Astrocyte of the spinal cord (primary cell): ENCODE results near the gene CTSS.

Experiments
- DNase-seq: peaks from one replicate; pipeline ENCODE4 v3.0.0; 2011; ENCODE audit warnings: low read depth, low spot score
- H3K4me3 ChIP-seq: 2 replicates; pipeline ENCODE4 v1.5.1; 2011; ENCODE audit warnings: low read depth, mild to moderate bottlenecking, low read length, moderate library complexity
- in situ Hi-C: cut with HindIII; loops from 2 replicates; pipeline ENCODE4 v1.10.0; 2017; ENCODE audit warnings: low sequenced_read_pairs
- TF ChIP-seq, protein P1 (sequence below): IDR thresholded peaks from 2 replicates; pipeline ENCODE4 v1.5.1; 2012; ENCODE audit warnings: low read depth, mild to moderate bottlenecking, low read length, inconsistent platforms

The CTSS gene

DNA sequence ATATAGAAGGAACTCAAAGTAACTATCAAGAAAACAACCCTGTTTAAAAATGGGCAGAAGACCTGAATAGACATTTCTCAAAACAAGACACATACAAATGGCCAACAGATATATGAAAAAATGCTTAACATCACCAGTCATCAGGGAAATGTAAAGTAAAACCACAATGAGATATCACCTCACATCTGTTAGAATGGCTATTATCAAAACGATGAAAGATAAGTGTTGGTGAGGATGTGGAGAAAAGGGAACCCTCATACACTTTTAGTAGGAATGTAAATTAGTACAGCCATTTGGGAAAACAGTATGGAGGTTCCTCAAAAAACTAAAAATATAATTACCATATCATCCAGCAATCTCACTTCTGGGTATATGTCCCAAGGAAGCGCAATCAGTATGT is 3.0 kb downstream of the CTSS start:
- TF ChIP-seq, protein P1, sequence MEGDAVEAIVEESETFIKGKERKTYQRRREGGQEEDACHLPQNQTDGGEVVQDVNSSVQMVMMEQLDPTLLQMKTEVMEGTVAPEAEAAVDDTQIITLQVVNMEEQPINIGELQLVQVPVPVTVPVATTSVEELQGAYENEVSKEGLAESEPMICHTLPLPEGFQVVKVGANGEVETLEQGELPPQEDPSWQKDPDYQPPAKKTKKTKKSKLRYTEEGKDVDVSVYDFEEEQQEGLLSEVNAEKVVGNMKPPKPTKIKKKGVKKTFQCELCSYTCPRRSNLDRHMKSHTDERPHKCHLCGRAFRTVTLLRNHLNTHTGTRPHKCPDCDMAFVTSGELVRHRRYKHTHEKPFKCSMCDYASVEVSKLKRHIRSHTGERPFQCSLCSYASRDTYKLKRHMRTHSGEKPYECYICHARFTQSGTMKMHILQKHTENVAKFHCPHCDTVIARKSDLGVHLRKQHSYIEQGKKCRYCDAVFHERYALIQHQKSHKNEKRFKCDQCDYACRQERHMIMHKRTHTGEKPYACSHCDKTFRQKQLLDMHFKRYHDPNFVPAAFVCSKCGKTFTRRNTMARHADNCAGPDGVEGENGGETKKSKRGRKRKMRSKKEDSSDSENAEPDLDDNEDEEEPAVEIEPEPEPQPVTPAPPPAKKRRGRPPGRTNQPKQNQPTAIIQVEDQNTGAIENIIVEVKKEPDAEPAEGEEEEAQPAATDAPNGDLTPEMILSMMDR: no peak
- in situ Hi-C loops: no loop called here
- no peak for DNase-seq
- H3K4me3 ChIP-seq: no peak overlapping the region

DNA sequence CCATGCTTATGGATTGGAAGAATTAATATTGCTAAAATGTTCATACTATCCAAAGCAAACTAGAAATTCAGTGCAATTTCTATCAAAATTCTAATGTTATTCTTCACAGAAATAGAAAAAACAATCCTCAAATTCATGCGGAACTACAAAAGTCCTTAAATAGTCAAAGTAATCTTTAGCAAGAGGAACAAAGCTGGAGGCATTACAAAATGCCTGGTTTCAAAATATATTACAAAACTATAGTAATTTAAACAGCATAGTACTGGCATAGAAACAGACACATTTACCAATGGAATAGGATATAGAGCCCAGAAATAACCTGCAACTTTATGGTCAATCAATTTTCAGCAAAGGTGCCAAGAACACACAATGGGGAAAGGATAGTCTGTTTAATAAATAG is 3.8 kb downstream of the CTSS start:
- TF ChIP-seq, protein P1: no peak
- no peak overlapping the region for H3K4me3 ChIP-seq
- no peak for DNase-seq
- in situ Hi-C loops: no loop called here

DNA sequence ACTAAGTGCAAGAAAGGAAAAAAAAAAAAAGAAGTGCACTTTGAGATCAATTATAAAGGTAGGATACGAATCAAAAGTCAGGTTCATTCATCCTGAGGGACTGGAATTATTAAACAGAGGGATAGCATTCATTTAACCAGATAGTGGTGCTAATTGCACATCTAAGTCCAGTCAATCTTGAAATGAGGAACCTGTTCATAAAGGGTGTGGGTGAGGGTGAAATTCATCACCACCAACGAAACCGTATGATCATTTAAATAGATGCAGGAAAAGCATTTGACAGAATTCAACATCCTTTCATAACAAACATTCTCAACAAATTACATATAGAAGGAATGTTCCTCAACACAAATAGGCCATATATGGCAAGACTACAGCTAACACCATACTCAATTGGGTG is 5.6 kb downstream of the CTSS start:
- TF ChIP-seq, protein P1: no peak
- H3K4me3 ChIP-seq: no peak overlapping the region
- in situ Hi-C loops: no loop called here
- DNase-seq: no peak

DNA sequence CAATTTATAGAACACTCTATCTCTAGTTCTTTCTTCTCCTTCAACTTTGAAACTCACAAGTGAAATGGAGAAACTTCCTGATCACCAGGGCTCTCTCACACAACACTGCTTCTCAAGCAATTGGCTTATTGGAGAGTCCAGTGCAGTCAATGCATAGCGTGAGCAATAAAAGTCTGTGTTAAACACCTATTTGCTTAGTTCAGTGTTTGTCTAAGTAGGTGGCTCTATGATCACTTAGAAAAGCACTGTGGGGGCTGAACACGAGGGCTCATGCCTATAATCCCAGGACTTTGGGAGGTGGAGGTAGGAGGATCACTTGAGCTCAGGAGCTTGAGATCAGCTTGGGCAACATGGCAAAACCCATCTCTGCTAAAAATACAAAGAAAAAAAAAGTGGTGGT is 12.2 kb downstream of the CTSS start:
- in situ Hi-C loops: no loop called here
- TF ChIP-seq, protein P1: no peak
- no peak overlapping the region for H3K4me3 ChIP-seq
- DNase-seq: no peak

DNA sequence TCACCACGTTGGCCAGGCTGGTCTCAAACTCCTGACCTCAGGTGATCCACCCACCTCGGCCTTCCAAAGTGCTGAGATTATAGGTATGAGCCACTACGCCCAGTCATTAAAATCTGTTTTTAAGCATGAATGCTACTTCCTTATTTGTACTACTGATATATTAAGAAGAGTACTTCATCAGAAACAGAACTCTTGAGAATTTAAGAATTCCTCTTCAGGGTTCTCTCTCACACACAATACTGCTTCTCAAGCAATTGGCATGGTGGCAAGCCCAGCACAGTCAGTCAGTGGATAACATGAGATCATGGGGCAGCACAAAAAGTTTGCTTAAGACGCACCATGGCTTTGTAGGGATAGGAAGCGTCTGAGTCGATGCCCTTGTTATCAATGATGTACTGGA is 14.1 kb downstream of the CTSS start:
- in situ Hi-C loops: no loop called here
- TF ChIP-seq, protein P1: no peak
- DNase-seq: no peak
- H3K4me3 ChIP-seq: no peak overlapping the region

DNA sequence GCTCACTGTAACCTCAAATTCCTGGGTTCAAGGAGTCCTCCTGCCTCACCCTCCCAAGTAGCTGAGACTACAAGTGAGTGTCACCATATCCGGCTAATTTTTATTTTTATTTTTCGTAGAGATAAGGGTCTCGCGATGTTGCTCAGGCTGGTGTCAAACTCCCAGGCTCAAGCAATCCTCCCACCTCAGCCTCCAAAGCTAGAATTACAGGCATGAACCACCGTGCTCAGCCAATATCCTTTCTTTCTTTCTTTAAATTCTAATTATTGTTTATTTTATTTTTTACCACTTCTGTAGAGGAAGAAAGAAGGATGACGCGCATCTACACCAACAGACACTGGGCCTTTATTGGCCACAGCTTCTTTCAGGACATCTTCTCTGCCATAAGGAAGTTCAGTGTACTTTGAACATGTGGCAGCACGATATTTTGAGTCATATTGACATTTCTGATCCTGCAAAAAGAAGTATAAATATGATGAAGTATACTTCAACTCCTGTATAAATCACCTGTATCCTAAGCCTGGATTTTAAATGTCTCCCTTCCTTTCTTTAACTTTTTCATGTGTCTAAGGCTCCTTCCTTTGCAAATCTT is 15.8 kb downstream of the CTSS start:
- H3K4me3 ChIP-seq: no peak overlapping the region
- in situ Hi-C loops: no loop called here
- TF ChIP-seq, protein P1: no peak
- no peak for DNase-seq
